HG02759 (cell line): Measurements from ENCODE around the gene AIFM3.
"Not testable (repeated sequence)": the region's sequence is repeated elsewhere in the genome, so short reads cannot be mapped to it uniquely, and the experiment has no call there.

Experiments
- ATAC-seq: cut with Tn5 transposase; IDR thresholded peaks from one replicate; pipeline ENCODE4 v1.9.1; 2021; ENCODE audit warnings: mild to moderate bottlenecking, moderate library complexity; ENCODE audit not compliant: unreplicated experiment

AIFM3 gene

GRCh38 chr22:20940904-20941385 is 26.1 kb upstream of the AIFM3 start:
- ATAC-seq: no peak

- ATAC-seq: not testable (repeated sequence)
Observed at GRCh38 chr22:20942203-20942902, 24.7 kb upstream of the AIFM3 start.

GRCh38 chr22:20943104-20943933 is 23.7 kb upstream of the AIFM3 start:
- no peak for ATAC-seq

GRCh38 chr22:20944042-20944441 is 23.0 kb upstream of the AIFM3 start:
- no peak for ATAC-seq

GRCh38 chr22:20945578-20945934 is 21.5 kb upstream of the AIFM3 start:
- ATAC-seq: no peak

- ATAC-seq: no peak
Observed at GRCh38 chr22:20946080-20946986, 20.7 kb upstream of the AIFM3 start.

GRCh38 chr22:20946991-20947390 is 20.1 kb upstream of the AIFM3 start:
- ATAC-seq: no peak

- no peak for ATAC-seq
Observed at GRCh38 chr22:20948450-20948849, 18.6 kb upstream of the AIFM3 start.

GRCh38 chr22:20948989-20949388 is 18.1 kb upstream of the AIFM3 start:
- no peak for ATAC-seq

GRCh38 chr22:20949698-20950183 is 17.3 kb upstream of the AIFM3 start:
- no peak for ATAC-seq

- ATAC-seq: no peak
Observed at GRCh38 chr22:20951151-20951931, 15.7 kb upstream of the AIFM3 start.

- ATAC-seq: no peak
Observed at GRCh38 chr22:20951932-20952380, 15.1 kb upstream of the AIFM3 start.

GRCh38 chr22:20952544-20953341 is 14.3 kb upstream of the AIFM3 start:
- no peak for ATAC-seq

GRCh38 chr22:20953342-20953608 is 13.8 kb upstream of the AIFM3 start:
- no peak for ATAC-seq

GRCh38 chr22:20953668-20954500 is 13.2 kb upstream of the AIFM3 start:
- ATAC-seq: no peak

GRCh38 chr22:20955548-20955947 is 11.5 kb upstream of the AIFM3 start:
- no peak for ATAC-seq

GRCh38 chr22:20956258-20957101 is 10.6 kb upstream of the AIFM3 start:
- no peak for ATAC-seq
